Measurements from ENCODE around the gene FMO1. TPM values are rescaled to one million over a fixed set of nuclear protein-coding genes. Genes with fewer than 3 reads are reported as not detected.

The FMO1 gene
- total RNA-seq, 1 experiment from 2014 or later: not detected

GRCh38 chr1:171207377-171207776 is 40.9 kb upstream of the FMO1 start:
- DNase-seq (ENCODE audit: low read depth, low spot score): no peak
- TF ChIP-seq SRF (IDR thresholded peaks at IDR 0.05; ENCODE audit: low read depth) (no peak), CTCF (IDR thresholded peaks at IDR 0.05 in 2 of 3, conservative IDR thresholded peaks at IDR 0.05 in 1 of 3; ENCODE audit: borderline replicate concordance in 1 of 3, insufficient read depth in 1 of 3, low read depth in 2 of 3, low read length in 2 of 3) (no peak), SP1 (IDR thresholded peaks at IDR 0.05; ENCODE audit: low read depth) (no peak), POLR2A (IDR thresholded peaks at IDR 0.05; ENCODE audit: borderline replicate concordance, extremely low read depth, insufficient read depth, insufficient read length) (no peak), EGR1 (IDR thresholded peaks at IDR 0.05; ENCODE audit: low read depth) (no peak), REST (IDR thresholded peaks at IDR 0.05; ENCODE audit: low read depth) (no peak), RAD21 (IDR thresholded peaks at IDR 0.05; ENCODE audit: low read depth) (no peak), EZH2 (IDR thresholded peaks at IDR 0.05) (no peak), MAX (IDR thresholded peaks at IDR 0.05) (no peak), ZBTB33 (IDR thresholded peaks at IDR 0.05; ENCODE audit: extremely low read depth, insufficient replicate concordance, low read length) (no peak), ZNF274 (IDR thresholded peaks at IDR 0.05; ENCODE audit: low read depth, low read length) (no peak), FOSL1 (IDR thresholded peaks at IDR 0.05; ENCODE audit: low read depth) (no peak), ELF1 (IDR thresholded peaks at IDR 0.05; ENCODE audit: borderline replicate concordance, low read depth) (no peak)
- Histone ChIP-seq H3K4me3 (replicated peaks in 1 of 2; ENCODE audit: low read depth in 1 of 2, low read length in 2 of 2) (no peak overlapping the region), H3K9me2 (ENCODE audit: insufficient read depth) (no peaks in the 10 kb centered on the region), H3K4me1 (ENCODE audit: control insufficient read depth in 1 of 2, insufficient read depth in 2 of 2, low read length in 2 of 2) (no peaks in the 10 kb centered on the region), H3K79me2 (ENCODE audit: insufficient read depth, low read length) (no peaks in the 10 kb centered on the region), H3K27me3 (ENCODE audit: insufficient read depth, low read length) (0 out of 2 replicates have a peak, but pooled peaks cover 7% of the 10 kb centered on the region), H3K9ac (ENCODE audit: low read length) (no peak overlapping the region), H4K20me1 (ENCODE audit: insufficient read depth) (no peaks in the 10 kb centered on the region), H3K36me3 (ENCODE audit: control insufficient read depth in 1 of 2, insufficient read depth in 2 of 2, low read length in 2 of 2) (no peaks in the 10 kb centered on the region), H3K4me2 (ENCODE audit: low read length) (no peak overlapping the region), H3K9me3 (ENCODE audit: control insufficient read depth in 1 of 2, insufficient read depth in 1 of 2, low read depth in 1 of 2, low read length in 2 of 2) (no peaks in the 10 kb centered on the region), H2AFZ (ENCODE audit: low read depth, low read length, poor library complexity, severe bottlenecking) (no peak overlapping the region), H3K27ac (ENCODE audit: low read depth, low read length) (no peak overlapping the region)
- CTCF ChIA-PET: no interaction called here
- no TSS peak for BruUV-seq (replicated peaks)
- ATAC-seq: no peak
- intact Hi-C loops (cut with micrococcal nuclease): no loop called here
- RAD21 ChIA-PET (ENCODE audit: low non-redundant PET in 1 of 2, low total read pairs in 2 of 2, uncharacterized antibody in 2 of 2, unreplicated experiment in 2 of 2): no interaction called here
- POLR2A ChIA-PET: no interaction called here

All from HCT116 (cell line).